Measurements from ENCODE around the gene SLC1A3.

- TF ChIP-seq CTCF (conservative IDR thresholded peaks at IDR 0.05 in 1 of 2, IDR thresholded peaks at IDR 0.05 in 1 of 2; ENCODE audit: extremely low read depth in 1 of 2, insufficient read depth in 1 of 2, low read depth in 1 of 2, low read length in 2 of 2) (no peak), EZH2 (IDR thresholded peaks at IDR 0.05; ENCODE audit: borderline replicate concordance, low read length) (no peak)
Measured at GRCh38 chr5:36619012-36619635, 12.7 kb downstream of the SLC1A3 start.
